Ectodermal cell (in vitro differentiated cells): ENCODE data around the gene PTPRR.

ENCODE experiments used
- H3K27ac ChIP-seq: 2 replicates; pipeline ENCODE4 v1.7.0; 2013; ENCODE audit warnings: mild to moderate bottlenecking, low read depth, low read length; ENCODE audit not compliant: insufficient read depth, poor library complexity, severe bottlenecking
- H3K27me3 ChIP-seq: 2 replicates; pipeline ENCODE4 v1.7.0; 2013; ENCODE audit warnings: mild to moderate bottlenecking, low read length; ENCODE audit not compliant: insufficient read depth, control insufficient read depth, poor library complexity, severe bottlenecking
- H3K36me3 ChIP-seq: one replicate; pipeline ENCODE4 v1.7.0; 2013; ENCODE audit warnings: low read length; ENCODE audit not compliant: control insufficient read depth, insufficient read depth
- H3K4me1 ChIP-seq: one replicate; pipeline ENCODE4 v1.7.0; 2013; ENCODE audit warnings: low read length; ENCODE audit not compliant: control insufficient read depth, insufficient read depth
- H3K4me3 ChIP-seq: 2 replicates; pipeline ENCODE4 v1.7.0; 2013; ENCODE audit warnings: low read depth, low read length, control low read depth; ENCODE audit not compliant: insufficient read depth
- H3K9me3 ChIP-seq: 2 replicates; pipeline ENCODE4 v1.7.0; 2013; ENCODE audit warnings: mild to moderate bottlenecking, low read length, moderate library complexity; ENCODE audit not compliant: control insufficient read depth
- WGBS, 2 experiments: methylation state at CpG; one replicate each; pipeline ENCODE4 v1.1.7; 2013; ENCODE audit warnings: missing lambda C conversion rate in 2 of 2; 5-methylcytosine and 5-hydroxymethylcytosine counted together

The PTPRR gene

GRCh38 chr12:70829070-70829469, 91.5 kb downstream of the PTPRR start:
- H3K9me3 ChIP-seq = no peaks in the 10 kb centered on the region
- H3K4me3 ChIP-seq = no peak overlapping the region
- no peak overlapping the region for H3K27ac ChIP-seq
- H3K27me3 ChIP-seq = no peaks in the 10 kb centered on the region
- WGBS, 2 experiments = 91 to 92% methylated on average over 1 of the region's 1 CpG
- no peaks in the 10 kb centered on the region for H3K36me3 ChIP-seq
- H3K4me1 ChIP-seq = no peaks in the 10 kb centered on the region

GRCh38 chr12:70828351-70828750, 92.2 kb downstream of the PTPRR start:
- 100% methylated on average over 2 of the region's 2 CpGs for WGBS, 2 experiments
- no peak overlapping the region for H3K27ac ChIP-seq
- H3K4me1 ChIP-seq = no peaks in the 10 kb centered on the region
- H3K4me3 ChIP-seq = no peak overlapping the region
- no peaks in the 10 kb centered on the region for H3K27me3 ChIP-seq
- H3K36me3 ChIP-seq = no peaks in the 10 kb centered on the region
- no peaks in the 10 kb centered on the region for H3K9me3 ChIP-seq

- no peaks in the 10 kb centered on the region for H3K27me3 ChIP-seq
- no peaks in the 10 kb centered on the region for H3K36me3 ChIP-seq
- H3K4me3 ChIP-seq = no peak overlapping the region
- H3K9me3 ChIP-seq = no peaks in the 10 kb centered on the region
- no peak overlapping the region for H3K27ac ChIP-seq
- H3K4me1 ChIP-seq = no peaks in the 10 kb centered on the region
- WGBS, 2 experiments = 89 to 92% methylated on average over 3 of the region's 3 CpGs
Measured at GRCh38 chr12:70826156-70826555, 94.4 kb downstream of the PTPRR start.

- no peaks in the 10 kb centered on the region for H3K4me1 ChIP-seq
- no peak overlapping the region for H3K27ac ChIP-seq
- no peak overlapping the region for H3K4me3 ChIP-seq
- H3K9me3 ChIP-seq = no peaks in the 10 kb centered on the region
- WGBS, 2 experiments = 87 to 92% methylated on average over 4 of the region's 4 CpGs
- H3K36me3 ChIP-seq = no peaks in the 10 kb centered on the region
- no peaks in the 10 kb centered on the region for H3K27me3 ChIP-seq
Measured at GRCh38 chr12:70824511-70824910, 96.0 kb downstream of the PTPRR start.

GRCh38 chr12:70823182-70823976, 97.2 kb downstream of the PTPRR start:
- WGBS, 2 experiments = 86 to 90% methylated on average over 6 to 7 of the region's 7 CpGs

GRCh38 chr12:70822412-70822811, 98.1 kb downstream of the PTPRR start:
- H3K27me3 ChIP-seq = no peaks in the 10 kb centered on the region
- no peaks in the 10 kb centered on the region for H3K9me3 ChIP-seq
- H3K27ac ChIP-seq = no peak overlapping the region
- no peaks in the 10 kb centered on the region for H3K36me3 ChIP-seq
- 95 to 100% methylated on average over 3 of the region's 3 CpGs for WGBS, 2 experiments
- H3K4me3 ChIP-seq = no peak overlapping the region
- H3K4me1 ChIP-seq = no peaks in the 10 kb centered on the region

More at GRCh38 chr12:70823182-70823976, 97.2 kb downstream of the PTPRR start:
- Histone ChIP-seq H3K4me1 (no peaks in the 10 kb centered on the region), H3K9me3 (no peaks in the 10 kb centered on the region), H3K4me3 (no peak overlapping the region), H3K27ac (no peak overlapping the region), H3K27me3 (no peaks in the 10 kb centered on the region), H3K36me3 (no peaks in the 10 kb centered on the region)

GRCh38 chr12:70815971-70816391, 104.6 kb downstream of the PTPRR start:
- no peak overlapping the region for H3K27ac ChIP-seq
- H3K4me3 ChIP-seq = no peak overlapping the region
- H3K4me1 ChIP-seq = no peaks in the 10 kb centered on the region
- no peaks in the 10 kb centered on the region for H3K9me3 ChIP-seq
- no peaks in the 10 kb centered on the region for H3K27me3 ChIP-seq
- 95% methylated on average over 2 of the region's 2 CpGs; no CpG with 5 or more reads in 1 of the 2 experiments for WGBS, 2 experiments
- H3K36me3 ChIP-seq = no peaks in the 10 kb centered on the region

GRCh38 chr12:70815056-70815455, 105.5 kb downstream of the PTPRR start:
- no peaks in the 10 kb centered on the region for H3K36me3 ChIP-seq
- H3K27ac ChIP-seq = no peak overlapping the region
- no peaks in the 10 kb centered on the region for H3K9me3 ChIP-seq
- no peak overlapping the region for H3K4me3 ChIP-seq
- no peaks in the 10 kb centered on the region for H3K4me1 ChIP-seq
- H3K27me3 ChIP-seq = no peaks in the 10 kb centered on the region
- WGBS, 2 experiments = 93 to 100% methylated on average over 1 of the region's 2 CpGs

- Histone ChIP-seq H3K27me3 (no peaks in the 10 kb centered on the region), H3K4me1 (no peaks in the 10 kb centered on the region), H3K36me3 (no peaks in the 10 kb centered on the region), H3K4me3 (no peak overlapping the region), H3K9me3 (no peaks in the 10 kb centered on the region), H3K27ac (no peak overlapping the region)
- 91% methylated on average over 4 of the region's 4 CpGs for WGBS, 2 experiments
Measured at GRCh38 chr12:70813559-70813958, 107.0 kb downstream of the PTPRR start.

GRCh38 chr12:70812136-70812535, 108.4 kb downstream of the PTPRR start:
- no peak overlapping the region for H3K27ac ChIP-seq

More at GRCh38 chr12:70812136-70812535, 108.4 kb downstream of the PTPRR start:
- H3K4me1 ChIP-seq = no peaks in the 10 kb centered on the region
- no peak overlapping the region for H3K4me3 ChIP-seq
- WGBS, 2 experiments = 95% methylated on average over 3 of the region's 3 CpGs
- H3K9me3 ChIP-seq = no peaks in the 10 kb centered on the region
- no peaks in the 10 kb centered on the region for H3K27me3 ChIP-seq
- no peaks in the 10 kb centered on the region for H3K36me3 ChIP-seq
